Thyroid gland (tissue), 4 donors: ENCODE data around the gene PIGU.

Experiments
- CTCF ChIP-seq, 6 experiments: fragments of 200-600 bp in 3 of 6; fragments of 450-650 bp in 3 of 6; sonication (generic) in 3 of 6; IDR thresholded peaks; one replicate each; pipeline ENCODE4 v1.5.1; 2016 to 2019; ENCODE audit warnings: antibody characterized with exemption in 6 of 6, mild to moderate bottlenecking in 2 of 6, inconsistent platforms in 1 of 6, moderate library complexity in 1 of 6
- POLR2A ChIP-seq, 2 donors: fragments of 450-650 bp; IDR thresholded peaks; one replicate each; pipeline ENCODE4 v1.6.1; 2017; ENCODE audit warnings: antibody characterized with exemption in 2 of 2, mild to moderate bottlenecking in 2 of 2, moderate library complexity in 1 of 2

DNA sequence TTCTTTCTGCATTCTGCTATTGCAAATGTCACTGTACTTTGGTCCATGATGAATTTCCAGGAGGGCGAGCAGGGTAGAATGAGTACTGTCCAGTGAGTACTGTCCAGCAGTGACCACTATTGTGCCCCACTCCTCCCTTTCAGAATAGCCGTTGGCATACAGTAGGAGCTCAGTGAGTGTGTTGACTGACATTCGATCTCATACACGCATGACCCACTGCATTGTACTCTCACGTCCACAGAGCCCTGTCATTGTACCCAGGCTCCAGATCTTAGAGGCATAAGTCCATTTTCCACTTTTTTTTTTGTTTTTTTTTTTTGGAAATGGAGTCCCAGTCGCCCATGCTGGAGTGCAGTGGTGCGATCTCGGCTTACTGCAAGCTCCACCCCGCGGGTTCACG lies 152.5 kb downstream of the PIGU start:
- TF ChIP-seq POLR2A (IDR thresholded peaks at IDR 0.05): no peak
- no peak for TF ChIP-seq CTCF (IDR thresholded peaks at IDR 0.05)
